Stimulated activated CD4-positive, alpha-beta T cell treated with anti-CD3 and anti-CD28 coated beads, TNF-alpha, amount 100 ng/mL, for 48 hours (primary cell): Measurements from ENCODE around the gene ZNF584.

Experiments used
- DNase-seq, 3 donors: peaks; one replicate each; pipeline ENCODE4 v3.0.0-alpha.2; 2020; ENCODE audit warnings: low read depth in 3 of 3

The ZNF584 gene

DNA sequence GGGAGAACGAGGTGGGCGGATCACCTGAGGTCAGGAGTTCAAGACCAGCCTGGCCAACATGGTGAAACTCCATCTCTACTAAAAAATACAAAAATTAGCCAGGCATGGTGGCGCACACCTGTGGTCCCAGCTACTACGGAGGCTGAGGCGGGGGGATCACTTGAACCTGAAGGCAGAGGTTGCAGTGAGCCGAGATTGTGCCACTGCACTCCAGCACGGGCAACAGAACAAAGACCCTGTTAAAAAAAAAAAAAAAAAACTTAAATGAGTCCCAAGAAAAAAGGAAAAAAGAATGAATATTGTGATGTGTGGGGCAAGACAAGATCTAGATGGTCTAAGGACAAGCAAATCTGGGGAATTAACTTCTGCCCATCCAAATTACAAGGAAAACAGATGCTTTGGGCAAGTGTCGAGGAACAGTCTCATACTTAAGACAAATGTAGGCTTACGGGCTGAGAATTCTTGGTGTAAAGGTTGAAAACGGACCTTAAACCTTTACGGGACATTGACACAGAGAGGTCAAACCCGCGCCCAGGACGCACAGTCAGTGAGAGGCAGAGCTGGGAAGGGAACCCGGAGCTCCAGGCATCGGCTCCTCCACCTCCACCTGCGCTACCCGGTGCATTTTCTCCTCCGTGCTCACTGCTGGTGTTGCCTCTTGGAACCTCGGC lies 57.8 kb downstream of the ZNF584 start:
- DNase-seq = no peak

DNA sequence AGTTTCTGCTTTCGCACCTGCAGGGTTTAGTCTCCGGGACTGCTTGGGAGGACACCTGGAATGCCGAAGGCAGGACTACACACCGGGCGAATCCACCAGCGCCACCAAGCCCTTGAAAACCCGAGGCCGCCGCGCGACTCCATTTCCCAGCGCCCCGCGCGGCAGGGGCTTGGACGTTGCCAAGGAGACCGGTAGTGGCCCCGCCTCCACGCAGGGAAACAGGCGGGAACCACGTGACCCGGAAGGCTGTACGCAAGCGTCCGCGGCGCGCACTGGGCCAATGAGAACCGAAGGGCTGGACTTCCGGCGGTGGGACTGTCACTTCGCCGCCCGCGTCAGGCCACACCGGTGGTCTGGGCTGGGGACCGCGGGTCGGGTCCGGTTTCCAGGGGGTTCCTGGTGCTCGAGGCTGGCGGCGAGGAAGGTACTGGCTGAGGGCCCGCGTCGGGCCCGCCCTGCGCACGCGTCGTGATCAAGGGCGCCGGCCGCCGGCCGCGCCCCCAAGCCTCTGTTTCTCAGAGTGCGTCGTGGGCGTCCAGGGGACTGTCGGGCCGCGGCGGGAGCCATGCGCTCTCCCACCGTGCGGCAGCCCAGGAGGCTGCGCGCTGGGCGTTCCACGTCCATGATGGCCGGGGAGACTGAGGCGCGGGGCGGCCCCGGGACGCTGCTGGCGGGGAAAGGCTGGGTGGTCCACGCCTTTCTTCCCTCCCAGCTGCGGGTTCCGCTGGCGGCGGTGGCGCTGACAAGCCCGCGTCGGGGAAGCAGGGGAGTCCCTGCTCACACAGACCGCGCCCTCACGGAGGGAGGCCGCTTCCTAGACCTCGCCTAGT lies 58.5 kb downstream of the ZNF584 start, which contains the start of gene ZNF324:
Gene ZNF324 (plus strand): TSS at position 321 of the 830 bp plus-strand sequence. CDS start 2,106 bp downstream, outside the sequence.
- peak; percentile 93 to 98 (median 96) for DNase-seq
